NCI-H2227 (cell line): ENCODE data around the gene TSPAN2.
A peak's percentile ranks its signal among the peaks of the same experiment; 100 is the strongest.

Experiments used
- DNase-seq: peaks from one replicate; lab custom pipeline; 2025; ENCODE audit not compliant: unreplicated experiment; lab: John Stamatoyannopoulos, UW

TSPAN2 gene

DNA sequence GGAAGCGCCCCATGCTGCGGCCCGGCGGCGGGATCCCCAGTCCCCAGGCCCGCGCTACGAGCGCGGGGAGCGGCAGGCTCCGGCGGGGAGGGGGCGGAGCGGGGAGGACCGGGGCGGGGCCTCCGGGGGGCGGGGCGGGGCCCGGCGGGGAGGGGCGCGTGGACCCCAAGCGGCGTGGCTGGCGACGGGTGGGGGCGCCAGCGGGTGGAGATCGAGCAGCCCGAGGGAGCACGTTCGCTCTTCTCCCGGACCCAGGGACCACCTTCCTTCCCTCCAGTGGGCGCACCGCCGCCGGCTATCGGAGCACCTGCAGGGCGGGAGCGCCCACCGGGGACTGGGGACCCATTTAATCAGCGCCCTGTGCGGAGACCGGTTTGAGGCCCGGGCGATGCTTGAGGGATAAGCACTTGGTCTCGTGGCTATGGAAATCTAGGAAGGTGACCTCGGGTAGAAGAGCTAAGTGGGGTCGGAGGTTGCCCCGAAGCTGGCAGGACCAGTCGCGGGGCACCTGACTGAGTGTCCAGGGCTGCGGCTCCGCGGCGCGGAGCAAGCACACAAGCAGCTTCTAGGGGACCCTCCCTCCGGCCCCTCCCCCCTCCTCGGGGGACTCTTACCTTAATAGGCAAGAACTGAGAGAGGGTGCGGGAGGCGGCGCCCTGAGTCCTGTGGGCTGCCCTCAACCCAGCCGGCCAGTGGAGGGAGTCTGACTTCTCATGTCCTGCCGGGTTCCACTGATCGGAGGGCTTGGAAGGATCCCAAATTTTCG lies at the start of gene TSPAN2:
TSS of gene TSPAN2 (minus strand) at position 84 of the 766 bp plus-strand sequence. CDS start at position 13, 71 bp downstream.
- peak; percentile 68 for DNase-seq

DNA sequence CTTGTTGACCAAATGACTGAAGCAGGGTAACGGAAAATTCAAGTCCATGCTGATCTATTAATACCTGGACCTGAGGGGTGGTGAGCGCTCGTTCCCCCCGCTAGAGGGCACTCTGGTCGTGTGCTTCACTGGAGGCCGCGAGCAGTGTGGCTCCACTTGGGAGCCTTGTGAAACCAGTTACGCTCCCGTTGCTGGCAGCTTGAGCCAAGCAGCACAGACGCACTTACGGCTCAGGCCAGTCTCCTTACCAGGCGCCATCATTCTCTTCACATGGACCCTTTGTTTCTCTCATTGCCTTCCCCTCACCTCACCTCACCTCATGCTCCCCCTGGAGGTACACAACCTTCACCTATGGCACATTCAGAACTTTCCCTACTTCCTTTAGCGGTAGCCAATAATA lies 49.7 kb upstream of the TSPAN2 start:
- DNase-seq: peak; percentile 92

DNA sequence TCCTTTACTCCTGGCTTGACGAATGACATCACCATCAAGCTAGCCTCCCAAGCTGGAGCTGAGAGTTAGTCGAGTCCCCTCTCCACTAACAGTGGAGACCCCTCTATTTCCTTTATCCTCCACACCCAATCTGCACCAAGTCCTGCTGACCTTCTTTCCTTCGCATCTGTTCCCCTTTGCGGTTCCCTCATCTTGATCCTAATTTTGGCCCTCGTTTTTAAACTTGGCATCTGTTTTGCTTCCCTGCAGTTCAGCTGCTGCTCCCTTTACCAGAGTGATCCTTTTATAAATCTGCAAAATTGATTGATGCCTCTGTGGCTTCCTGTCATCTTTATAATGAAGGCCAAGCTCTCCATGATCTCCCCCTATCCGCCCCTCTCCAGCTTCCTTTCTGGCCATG lies 49.0 kb upstream of the TSPAN2 start:
- no peak for DNase-seq

DNA sequence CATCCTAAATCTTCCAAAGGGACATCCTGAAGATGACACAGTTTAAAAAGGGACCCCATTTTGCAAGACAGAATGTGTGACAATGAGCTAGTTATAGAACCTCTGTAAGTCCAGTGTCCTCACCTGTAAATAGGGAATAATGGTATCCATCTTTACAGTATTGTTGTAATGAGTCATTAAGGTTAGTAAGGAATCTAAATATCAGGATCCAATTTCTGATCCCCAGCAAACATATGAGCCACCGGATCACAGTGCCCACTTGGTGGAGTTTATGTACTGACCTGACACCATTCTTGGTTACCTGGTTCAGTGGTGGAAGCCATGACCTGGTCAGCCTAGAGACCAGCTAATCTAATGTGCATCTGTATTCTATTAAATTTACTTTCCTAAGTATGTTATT lies 47.9 kb upstream of the TSPAN2 start:
- no peak for DNase-seq

DNA sequence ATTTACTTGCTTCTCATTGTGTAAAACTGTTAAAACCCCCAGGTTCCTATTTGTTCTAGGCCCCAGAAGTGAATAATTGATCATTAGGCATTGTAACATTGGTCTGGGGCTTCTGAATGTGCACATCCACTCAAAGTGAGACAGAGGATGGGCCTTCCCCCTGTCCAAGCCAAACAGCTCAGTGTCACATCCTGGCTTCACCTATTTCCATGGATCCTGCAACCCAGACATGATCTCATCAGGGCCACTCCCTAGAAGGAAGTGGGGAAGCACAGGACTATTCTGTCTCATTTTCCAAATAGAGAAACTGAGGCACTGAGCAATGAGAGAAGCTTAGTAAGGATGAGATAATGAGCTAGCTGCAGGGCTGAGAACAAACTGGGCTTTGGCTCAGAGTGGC lies 47.4 kb upstream of the TSPAN2 start:
- no peak for DNase-seq

DNA sequence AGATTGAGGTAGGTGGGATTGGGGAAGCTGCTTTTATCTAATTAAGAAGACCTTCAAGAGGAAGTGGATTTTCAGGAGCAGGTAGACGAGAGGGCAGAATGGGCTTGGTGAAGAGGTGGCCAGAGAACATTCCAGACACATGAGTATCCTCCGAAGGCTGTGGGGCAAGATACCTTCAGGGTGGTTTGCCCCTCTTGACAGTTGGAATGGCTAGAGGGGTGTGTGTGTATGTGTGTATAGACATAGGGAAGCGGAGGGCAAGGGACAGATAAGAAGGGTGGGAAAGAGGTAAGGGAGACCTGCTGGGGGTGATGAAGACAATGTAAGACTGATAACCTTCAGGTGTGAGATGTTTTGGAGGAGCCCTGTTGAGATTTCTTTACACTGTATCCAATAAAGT lies 46.8 kb upstream of the TSPAN2 start:
- no peak for DNase-seq

DNA sequence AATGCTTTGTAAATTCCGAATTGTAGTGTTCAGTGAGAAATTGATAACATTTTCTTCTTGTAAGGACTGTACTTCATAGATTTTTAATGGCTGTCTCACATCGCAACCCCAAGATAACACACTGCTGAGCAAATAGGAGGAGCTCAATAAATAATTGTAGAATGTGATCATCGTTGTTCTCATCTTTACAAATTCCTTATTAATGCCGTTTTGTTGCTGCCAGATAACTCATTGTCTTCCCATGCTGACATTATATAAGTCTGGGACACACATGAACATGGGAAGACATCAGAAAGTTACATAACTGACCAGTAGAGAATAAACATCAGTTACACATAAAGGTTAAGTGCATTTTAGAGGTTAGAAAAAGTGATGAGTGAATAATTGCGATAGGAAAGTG lies 46.4 kb upstream of the TSPAN2 start:
- no peak for DNase-seq

DNA sequence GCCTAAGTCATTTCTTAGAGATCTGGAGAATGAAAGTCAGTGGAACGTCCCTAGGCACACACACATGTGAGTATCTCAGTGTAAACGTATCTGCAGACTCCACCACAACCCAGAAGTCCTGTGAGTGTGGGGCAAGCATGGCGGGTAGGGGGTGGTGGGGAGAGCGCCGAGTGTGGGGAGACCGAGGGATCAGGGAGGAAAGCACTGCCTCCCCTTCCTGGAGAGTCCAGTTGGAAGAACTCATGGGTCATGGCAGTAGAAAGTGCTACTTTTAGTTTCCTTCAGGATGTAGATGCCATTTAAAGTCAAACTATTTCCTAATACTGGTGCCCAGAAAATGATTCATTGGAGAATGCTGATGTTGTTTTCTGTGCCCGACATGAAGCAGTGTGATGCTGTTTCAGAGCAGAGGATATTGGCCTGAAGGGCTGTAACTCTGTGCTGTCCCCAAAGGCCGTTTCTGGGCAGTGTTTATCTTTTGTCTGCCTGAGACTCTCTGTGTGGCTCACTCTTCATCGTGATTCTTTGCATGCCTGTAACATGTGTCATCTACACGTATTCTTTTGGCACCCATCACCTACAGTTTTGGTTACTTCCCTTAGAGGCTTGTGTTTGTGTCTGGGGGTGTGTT lies 45.7 kb upstream of the TSPAN2 start:
- DNase-seq: no peak

DNA sequence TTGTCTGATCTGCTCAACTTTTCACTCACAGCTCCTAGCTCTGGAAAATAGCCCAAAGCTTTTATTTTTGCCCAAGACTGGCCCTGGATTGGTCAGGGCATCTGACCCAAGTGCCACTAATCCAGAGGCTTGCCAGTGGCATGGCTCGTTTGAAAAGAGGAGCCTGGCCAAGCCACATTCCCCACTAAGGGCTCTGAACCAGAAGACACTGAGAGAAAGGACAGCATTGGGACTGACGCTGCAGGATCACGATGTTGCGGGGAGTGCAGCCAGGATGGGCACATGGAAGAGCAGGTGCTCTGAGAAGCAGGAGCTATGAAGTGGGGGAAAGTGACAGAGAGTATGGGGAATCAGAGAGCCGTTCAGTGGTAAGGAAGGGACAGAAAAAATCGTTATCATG lies 44.9 kb upstream of the TSPAN2 start:
- DNase-seq: no peak

DNA sequence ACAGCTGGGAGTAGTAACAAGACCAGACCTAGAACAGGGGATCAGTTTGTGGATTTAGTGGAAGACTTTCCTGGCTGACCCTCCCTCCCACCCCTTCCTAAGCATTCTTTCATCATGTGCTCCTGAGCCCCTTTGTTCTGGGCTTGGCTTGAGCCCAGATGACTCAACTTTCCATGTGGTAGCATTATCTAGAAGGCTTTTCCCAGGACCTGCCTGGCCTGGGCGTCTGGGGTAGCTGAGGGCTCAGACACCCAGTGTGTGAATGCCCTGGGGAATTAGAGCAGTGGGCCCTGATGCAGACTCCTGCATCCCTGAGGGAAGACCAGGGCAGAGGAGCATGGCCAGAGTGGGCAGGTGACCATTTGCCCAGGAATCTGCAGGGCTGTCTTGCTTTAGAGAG lies 44.1 kb upstream of the TSPAN2 start:
- no peak for DNase-seq

DNA sequence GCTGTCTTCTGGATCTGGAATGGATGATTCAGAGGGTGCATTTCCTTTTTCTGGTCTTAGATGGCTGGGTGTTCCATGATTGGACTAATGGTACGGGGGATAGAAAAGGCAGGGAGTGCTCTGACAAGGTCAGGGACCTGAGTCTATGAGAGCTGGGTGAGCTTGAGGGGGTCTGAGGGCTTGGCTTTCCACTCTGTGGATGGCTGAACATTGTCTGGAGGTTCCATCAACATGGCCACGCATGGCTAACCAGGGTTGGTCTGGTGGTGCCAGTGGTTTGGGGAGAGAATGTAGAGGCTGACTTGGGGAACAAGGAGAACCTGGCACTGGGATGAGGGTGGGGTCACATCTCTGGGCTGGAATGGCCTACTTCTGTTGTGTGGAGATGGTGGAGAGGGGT lies 41.5 kb upstream of the TSPAN2 start:
- DNase-seq: no peak

DNA sequence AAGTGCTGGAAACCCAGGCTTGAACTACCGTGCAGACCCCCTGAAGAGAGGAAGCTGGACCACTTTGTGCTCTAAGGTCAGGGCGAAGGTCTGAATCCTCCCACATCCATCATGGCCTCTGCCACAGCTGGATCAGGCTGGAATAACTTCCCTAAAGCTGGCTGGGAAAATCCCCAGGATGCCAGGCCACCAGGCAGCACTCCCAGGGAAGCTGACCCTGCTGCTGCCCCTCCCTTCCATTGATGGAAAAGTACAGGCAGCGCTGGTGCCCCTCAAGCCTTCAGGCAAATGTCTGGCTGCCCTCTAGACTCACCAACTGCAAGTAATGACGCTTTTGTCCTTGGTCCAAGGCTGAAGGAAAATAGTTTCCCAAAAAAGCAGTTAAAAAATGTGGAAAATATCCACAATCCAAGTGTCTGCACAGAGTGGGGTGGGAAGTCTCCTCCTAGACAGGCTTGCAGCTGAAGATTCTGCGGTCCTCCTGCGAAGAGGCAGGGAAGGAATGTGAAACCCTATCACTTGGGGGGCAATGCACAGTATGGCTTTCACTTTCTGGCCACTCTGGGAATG lies 39.9 kb upstream of the TSPAN2 start:
- DNase-seq: no peak

DNA sequence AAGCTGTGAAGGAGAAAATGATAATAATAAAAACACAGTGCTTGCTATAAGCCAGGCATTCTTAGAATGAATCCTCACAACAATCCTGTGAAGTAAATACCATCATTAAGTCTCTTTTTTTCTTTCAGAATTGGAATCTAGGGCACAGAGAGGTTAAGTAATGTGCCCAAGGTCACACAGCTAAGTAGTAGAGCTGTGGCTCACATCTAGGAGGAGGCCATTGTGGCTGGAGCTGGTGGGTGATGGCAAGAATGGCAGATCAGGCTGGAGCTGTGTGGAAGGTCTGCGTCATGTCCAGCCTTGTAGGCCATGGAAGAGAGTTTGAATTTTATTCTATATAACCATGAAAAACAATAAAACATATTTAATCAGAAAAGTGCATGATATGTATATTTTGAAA lies 38.2 kb upstream of the TSPAN2 start:
- no peak for DNase-seq

DNA sequence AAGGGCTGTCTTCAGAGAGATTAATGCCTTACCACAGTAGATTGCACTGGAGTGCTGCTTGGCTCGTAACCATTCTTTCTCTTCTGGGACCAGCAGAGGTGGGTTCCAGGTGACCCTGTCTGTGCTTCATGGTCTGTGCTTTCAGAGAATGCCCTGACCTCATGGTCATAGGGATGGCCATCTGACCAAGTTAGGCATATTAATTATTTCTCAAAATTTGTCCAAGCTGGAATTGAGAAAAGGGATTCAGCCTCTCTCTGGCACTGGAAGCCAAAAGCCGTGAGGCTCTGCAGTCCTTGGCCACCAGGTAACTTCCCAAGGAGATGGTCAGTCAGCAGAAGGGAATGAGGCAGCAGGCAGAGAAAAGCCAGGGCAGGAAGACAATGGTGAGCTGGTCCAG lies 37.2 kb upstream of the TSPAN2 start:
- DNase-seq: no peak

DNA sequence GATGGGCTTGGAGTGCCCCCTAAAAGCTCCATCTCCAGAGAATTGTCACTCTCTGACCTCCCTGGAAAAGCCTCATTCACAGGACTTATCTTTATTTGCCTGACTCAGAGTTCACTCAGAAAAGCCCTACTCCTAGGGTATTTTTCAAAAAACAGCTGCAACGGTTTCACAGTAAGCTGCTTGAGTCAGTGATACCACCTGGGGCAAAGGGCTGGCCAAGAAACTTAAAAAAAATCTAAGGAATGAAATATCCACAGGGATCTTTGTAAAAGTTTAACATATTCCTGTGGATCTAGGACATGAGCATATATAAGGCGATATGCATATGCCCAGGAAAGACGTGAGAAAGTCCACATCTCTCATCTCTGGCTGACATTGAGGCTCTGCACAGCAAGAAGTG lies 33.8 kb upstream of the TSPAN2 start:
- DNase-seq: no peak

DNA sequence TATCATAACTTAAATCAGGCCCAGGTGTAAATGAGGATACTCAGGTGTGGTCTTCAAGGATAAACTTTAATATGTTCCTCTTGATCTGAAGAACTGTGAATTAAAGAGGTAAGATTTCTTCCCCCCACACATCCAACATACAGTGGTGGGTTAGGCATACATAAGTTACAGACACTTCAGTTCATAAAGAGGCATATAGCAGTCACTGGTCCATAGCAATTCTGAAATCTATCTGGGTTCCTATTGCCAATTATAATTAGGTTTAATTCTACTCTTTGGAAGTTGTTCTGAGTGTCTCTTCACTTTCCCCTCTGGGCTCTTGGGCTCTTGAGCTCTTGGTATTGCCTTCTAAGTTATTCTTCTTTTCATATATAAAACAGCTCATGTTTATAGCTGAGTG lies 32.5 kb upstream of the TSPAN2 start:
- DNase-seq: no peak

DNA sequence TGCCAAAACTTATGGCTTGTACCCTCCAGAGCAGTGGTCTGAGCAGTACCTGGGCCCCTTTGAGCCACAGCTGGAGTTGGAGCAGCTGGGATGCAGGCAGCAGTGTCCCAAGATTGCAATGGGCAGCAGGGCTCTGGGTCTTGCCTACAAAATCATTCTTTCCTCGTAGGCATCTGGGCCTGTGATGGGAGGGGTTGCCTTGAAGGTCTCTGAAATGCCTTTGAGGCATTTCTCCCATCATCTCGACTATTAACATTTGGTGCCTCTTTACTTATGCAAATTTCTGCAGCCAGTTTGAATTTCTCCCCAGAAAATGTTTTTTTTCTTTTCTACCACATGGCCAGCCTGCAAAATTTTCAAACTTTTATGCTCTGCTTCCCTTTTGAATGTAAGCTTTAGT lies 31.0 kb upstream of the TSPAN2 start:
- DNase-seq: no peak

DNA sequence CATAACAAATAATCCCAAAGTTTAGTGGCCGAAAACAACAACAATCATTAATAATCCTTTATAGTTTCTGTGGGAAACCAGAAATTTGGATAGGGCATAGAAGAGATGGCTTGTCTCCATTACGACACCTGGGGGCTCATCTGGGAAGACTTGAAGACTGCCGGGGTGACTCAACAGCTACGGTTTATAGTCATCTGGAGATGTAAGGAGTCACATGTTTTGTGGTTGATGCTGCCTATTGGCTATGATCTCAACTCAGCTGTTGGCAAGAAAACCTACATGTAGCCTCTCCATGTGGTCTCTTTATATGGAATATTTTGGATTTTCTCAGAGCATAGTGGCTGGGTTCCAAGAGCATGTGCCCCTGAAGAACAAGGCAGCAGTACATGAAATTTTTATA lies 29.3 kb upstream of the TSPAN2 start:
- no peak for DNase-seq

DNA sequence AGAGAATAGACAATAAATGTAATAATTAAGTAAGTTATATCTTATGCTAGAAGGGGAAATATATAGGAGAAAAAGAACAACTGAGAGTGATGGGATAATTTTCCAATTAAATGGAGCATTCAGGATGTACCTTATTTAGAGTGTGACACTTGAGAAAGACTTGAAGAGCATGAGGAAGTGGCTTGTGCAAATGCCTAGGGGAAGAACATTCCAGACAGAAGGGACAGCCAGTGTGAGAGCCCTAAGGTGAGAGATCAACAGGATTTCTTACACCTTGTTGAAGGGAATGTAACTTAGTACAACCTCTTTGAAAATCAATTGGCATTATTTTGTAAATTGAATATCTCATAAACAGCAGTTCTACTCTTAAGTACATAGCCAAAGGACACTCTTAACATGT lies 28.8 kb upstream of the TSPAN2 start:
- no peak for DNase-seq

DNA sequence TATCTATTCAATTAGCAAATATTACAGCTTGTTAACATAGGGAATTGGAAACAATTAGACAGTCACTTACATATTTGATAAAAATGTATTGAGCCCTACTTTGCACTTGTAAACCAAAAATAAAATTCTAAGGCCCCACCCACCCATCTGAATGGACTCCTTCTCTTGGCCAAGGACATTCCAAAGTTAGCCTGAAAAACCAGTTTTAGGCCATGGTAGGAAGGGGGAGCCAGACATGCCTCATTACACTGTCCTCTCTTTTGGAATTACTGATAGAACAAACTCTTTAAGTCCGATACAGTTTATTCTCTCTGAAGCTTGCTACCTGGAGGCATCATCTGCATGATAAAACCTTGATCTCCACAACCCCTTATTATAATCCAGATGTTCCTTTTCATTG lies 28.0 kb upstream of the TSPAN2 start:
- DNase-seq: no peak

DNA sequence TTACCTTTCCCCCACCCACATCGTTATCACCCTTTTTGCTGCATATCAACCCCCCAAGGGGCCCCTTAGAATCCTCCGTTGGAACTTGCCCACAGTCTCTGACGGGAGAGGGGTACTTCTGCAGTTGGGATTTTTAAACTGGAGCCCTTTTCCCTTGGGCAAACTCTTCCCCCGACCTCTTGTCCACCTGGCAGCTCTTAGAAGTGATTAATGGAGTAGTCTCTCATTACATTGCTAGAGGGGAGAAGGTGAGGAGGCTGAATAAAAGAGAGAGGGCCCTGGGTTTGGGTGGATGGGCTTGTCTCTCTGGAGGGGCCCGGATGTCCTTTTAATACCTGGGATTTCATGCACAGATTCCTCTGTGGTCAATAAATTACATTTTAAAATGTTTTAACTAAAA lies 27.2 kb upstream of the TSPAN2 start:
- no peak for DNase-seq

DNA sequence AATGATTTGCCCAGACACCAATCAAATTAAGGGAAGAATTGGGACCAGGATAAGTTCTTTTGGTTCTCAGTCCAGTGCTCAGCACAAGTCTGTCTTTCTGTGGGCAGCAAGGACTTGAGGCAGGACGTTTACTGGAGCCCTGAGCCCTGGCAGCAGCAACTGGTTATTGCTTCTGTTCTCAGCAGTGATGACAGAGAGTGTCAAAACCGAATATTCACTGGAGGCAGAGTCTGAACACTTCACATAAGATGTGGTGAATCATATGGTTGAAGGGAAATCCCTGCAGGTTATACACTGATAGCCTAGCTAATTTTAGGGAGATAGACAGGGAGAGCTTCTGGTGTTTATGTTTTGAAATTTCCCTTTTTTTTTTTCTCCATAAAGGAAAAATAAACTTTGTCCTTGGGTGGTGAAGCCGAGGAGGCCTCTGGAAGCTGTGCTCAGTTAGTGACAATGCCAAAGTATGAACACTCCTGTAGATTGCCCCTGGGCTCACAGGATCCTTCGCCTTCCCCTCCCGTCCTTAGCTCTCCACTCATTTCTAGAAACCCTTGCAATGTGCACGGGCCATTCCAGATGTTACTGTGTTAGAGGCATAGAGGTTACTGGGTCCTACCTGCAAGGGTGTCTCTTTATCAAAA lies 26.3 kb upstream of the TSPAN2 start:
- no peak for DNase-seq
